Right renal cortex interstitium (tissue), 3 donors: ENCODE data around the gene SIX2. TPM values are rescaled to one million over a fixed set of nuclear protein-coding genes. Genes with fewer than 3 reads are reported as not detected.

Experiments
- DNase-seq, 3 donors: peaks; one replicate each; pipeline ENCODE4 v3.0.0-alpha.2; 2013; ENCODE audit warnings: low read depth in 3 of 3, low spot score in 2 of 3
- polyA plus RNA-seq, 3 donors: library from polyadenylated mRNA; unstranded; fragments of 120-200 nt; gene quantifications; one replicate each; pipeline ENCODE4 v1.2.1, GENCODE V29; 2013; ENCODE audit not compliant: insufficient read length in 3 of 3

SIX2 gene
- polyA plus RNA-seq, 3 donors, result 19.9 to 25.3 (median 21.6) TPM

GRCh38 chr2:44970846-44971450 is 38.3 kb downstream of the SIX2 start:
- no peak for DNase-seq

DNA sequence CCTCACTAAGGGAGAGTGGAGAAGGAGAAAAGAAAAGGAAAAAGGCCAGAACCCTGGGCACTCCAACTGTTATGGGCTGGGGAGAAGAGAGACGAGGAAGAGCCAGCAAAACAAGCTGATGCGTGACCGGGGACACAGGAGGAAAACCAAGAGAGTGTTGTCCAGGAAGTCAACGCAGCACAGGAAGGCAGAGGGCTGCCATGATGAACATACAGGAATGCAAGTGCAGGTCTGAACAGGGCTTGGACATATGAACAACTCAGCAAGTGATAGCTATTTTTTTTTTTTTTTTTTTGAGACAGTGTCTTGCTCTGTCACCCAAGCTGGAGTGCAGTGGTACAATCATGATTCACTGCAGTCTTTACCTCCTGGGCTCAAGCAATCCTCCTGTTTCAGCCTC is 39.3 kb downstream of the SIX2 start:
- DNase-seq, result no peak

GRCh38 chr2:44967727-44968432 is 41.4 kb downstream of the SIX2 start:
- DNase-seq, result no peak

- DNase-seq, result no peak
Observed at GRCh38 chr2:44967056-44967455, 42.2 kb downstream of the SIX2 start.

DNA sequence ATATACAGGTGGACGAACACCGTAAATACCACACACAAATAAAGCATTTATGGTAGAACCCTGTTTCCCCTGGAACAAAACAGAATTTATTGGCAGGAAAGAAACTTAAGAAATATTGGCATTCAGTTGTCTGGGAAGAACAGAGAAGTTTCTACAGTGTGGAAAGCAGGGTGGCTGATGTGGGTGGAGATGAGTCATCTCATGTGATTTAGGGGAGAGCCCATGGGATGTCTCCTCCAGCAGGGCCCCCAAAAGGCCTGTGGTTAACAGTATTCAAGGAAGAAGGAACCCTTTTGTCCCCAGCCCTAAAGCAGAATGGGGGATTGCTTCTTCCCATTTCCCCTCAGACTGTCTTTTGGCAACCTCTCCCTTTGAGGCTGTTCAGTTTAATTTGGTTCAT is 43.6 kb downstream of the SIX2 start:
- no peak for DNase-seq

- DNase-seq, result no peak
Observed at GRCh38 chr2:44964752-44965236, 44.5 kb downstream of the SIX2 start.

- no peak for DNase-seq
Observed at GRCh38 chr2:44962176-44962695, 47.0 kb downstream of the SIX2 start.

DNA sequence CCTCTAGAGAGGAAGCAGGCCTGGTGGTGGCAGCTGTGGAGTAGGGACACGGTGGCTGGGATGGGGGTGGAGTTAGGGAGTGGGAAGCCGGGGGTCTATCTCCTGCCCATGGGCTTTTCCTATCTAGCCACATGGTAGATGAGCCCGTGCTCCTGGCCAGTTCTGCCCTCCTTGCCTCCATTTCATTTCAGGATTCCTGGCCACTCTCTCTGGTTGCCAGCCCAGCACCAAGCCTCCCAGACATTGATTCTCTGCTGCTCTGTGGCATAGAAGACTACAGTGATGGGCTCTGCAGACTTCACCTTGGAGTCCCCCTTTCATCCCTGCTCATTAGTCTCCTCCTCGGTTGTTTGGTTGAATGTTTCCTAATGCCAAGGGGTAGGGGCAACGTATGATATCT is 48.4 kb downstream of the SIX2 start:
- no peak for DNase-seq

- no peak for DNase-seq
Observed at GRCh38 chr2:44959855-44960254, 49.4 kb downstream of the SIX2 start.

GRCh38 chr2:44957656-44958327 is 51.5 kb downstream of the SIX2 start:
- no peak for DNase-seq

DNA sequence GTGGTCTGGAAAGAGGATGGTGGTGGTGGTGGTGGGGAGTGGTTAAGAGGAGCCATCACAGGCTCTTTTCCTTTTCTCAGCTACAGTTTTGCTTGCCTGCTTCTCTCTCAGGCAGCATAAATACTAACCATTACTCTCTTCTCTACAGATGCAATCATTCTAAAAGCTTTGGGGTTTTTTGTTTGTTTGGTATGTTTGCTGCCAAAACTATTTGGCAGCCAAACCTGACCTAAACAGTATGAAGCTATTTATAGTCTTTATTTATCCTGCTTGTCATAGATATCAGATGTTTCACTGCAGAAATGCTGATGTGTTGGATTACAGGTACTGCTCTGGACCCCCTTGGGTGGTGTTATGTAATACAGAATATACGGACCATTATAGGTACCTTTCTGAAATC is 52.4 kb downstream of the SIX2 start:
- DNase-seq, result no peak

DNA sequence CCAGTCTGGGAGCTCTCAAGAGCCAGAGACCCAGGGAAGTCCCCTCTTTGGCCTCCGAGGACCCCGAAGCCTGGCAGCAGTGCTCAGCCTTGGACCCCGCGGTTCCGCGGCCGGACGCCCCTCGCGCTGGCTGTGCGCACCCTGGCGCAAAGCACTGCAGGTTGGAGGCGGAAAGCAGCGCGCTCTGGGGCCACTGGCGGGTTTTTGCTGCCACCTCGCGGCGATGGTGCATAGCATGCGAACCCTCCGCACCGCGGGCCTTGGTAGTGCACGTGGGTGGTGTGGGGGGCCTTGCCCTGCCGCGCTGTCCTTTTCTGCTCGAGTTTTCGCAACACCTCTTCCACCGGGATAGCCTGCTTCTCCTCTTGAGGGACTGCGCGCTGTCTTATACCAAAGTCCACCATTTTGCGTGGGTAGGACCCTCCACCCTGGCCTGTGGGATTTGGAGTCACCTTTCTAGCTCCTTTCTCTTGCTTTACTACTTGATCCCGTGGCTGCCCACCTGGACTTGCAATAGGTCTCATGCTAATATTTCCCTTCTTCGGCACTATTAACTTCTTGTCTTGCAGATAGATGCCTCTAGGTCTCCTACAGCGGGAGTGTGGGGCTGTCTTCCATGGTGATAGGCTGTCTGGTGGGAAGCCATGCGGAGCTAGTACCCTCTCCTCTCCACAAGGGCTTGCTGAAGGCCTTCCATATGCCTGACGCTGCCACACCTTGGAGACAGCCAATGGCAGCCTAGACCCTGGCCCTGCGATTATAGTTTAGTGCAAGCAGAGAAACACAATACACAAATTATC is 53.5 kb downstream of the SIX2 start:
- DNase-seq, result no peak

Other genes starting within 250 kb of the SIX2 start
- not detected for gene SIX3, start 67.8 kb downstream of the SIX2 start, polyA plus RNA-seq